ENCODE data around the gene ZNF776.
"Not testable (repeated sequence)": the region's sequence is repeated elsewhere in the genome, so short reads cannot be mapped to it uniquely, and the experiment has no call there.

Gene ZNF776

GRCh38 chr19:57779220-57779845 is 32.7 kb downstream of the ZNF776 start:
- DNase-seq, result no peak

GRCh38 chr19:57786286-57786685 is 39.7 kb downstream of the ZNF776 start:
- no peak for DNase-seq

GRCh38 chr19:57786906-57787305 is 40.3 kb downstream of the ZNF776 start:
- no peak for DNase-seq

GRCh38 chr19:57788114-57788692 is 41.6 kb downstream of the ZNF776 start:
- DNase-seq, result no peak

GRCh38 chr19:57789288-57789687 is 42.7 kb downstream of the ZNF776 start:
- no peak for DNase-seq

GRCh38 chr19:57796580-57796979 is 50.0 kb downstream of the ZNF776 start:
- not testable (repeated sequence) for DNase-seq

GRCh38 chr19:57800696-57801095 is 54.1 kb downstream of the ZNF776 start:
- DNase-seq, result no peak

- no peak for DNase-seq
Measured at GRCh38 chr19:57802269-57802668, 55.7 kb downstream of the ZNF776 start.

GRCh38 chr19:57803265-57803593 is 56.6 kb downstream of the ZNF776 start:
- no peak for DNase-seq

GRCh38 chr19:57803594-57804325 is 57.1 kb downstream of the ZNF776 start:
- DNase-seq, result no peak

GRCh38 chr19:57807541-57807940 is 60.9 kb downstream of the ZNF776 start:
- no peak for DNase-seq

Measured in CD4-positive, alpha-beta T cell treated with Interleukin-17A for 1 hour (primary cell).